Activated naive CD4-positive, alpha-beta T cell treated with anti-CD3 and anti-CD28 coated beads, Interleukin-2, amount 50 U/mL, for 72 hours (primary cell): ENCODE measurements around the gene RTCA. TPM values are rescaled to one million over a fixed set of nuclear protein-coding genes. Genes with fewer than 3 reads are reported as not detected.
A peak's percentile ranks its signal among the peaks of the same experiment; 100 is the strongest.
"Not testable (repeated sequence)": the region's sequence is repeated elsewhere in the genome, so short reads cannot be mapped to it uniquely, and the experiment has no call there.

Experiments used
- ATAC-seq, 2 donors: fragments of 150-1000 bp; cut with Tn5 transposase; 2 replicates each; pipeline ENCODE4 v1.10.0; 2021; ENCODE audit warnings: mild to moderate bottlenecking in 2 of 2, moderate library complexity in 2 of 2
- DNase-seq, 2 donors: peaks; one replicate each; pipeline ENCODE4 v3.0.0; 2021 to 2022; ENCODE audit warnings: low spot score in 2 of 2
- H3K27ac Mint-ChIP-seq, 2 donors: one replicate each; pipeline ENCODE4 v1.8.0; 2022; ENCODE audit warnings: mild to moderate bottlenecking in 2 of 2, mixed read lengths in 2 of 2
- H3K36me3 Mint-ChIP-seq, 2 donors: one replicate each; pipeline ENCODE4 v1.8.0; 2022; ENCODE audit warnings: mixed read lengths in 2 of 2
- H3K9me3 Mint-ChIP-seq, 2 donors: one replicate each; pipeline ENCODE4 v1.8.0; 2022; ENCODE audit warnings: mixed read lengths in 2 of 2
- total RNA-seq, 2 donors: library from RNA; stranded (reverse); gene quantifications; one replicate each; pipeline ENCODE4 v1.2.3, GENCODE V29; 2022

The RTCA gene
- total RNA-seq, 2 donors from 2014 or later, result 33.4 to 42.6 TPM

DNA sequence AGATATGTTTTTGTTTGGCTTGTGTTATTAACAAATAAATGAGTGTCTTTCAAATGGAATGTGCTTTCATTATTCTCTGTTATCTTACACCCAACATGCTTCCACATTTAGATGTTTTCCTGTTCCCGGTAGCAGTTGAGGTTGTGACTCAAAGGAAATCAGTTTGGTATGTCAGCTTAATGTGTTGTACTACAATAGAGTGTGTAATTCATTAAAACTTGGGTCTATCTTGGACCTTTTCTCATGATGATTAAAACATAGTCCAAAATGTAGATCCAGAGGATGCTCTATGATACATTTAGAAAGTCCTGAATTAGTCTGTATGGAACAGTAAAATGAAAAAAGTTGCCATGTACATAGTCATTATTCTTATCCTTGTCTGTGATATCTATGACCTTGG, 26.7 kb downstream of the RTCA start:
- ATAC-seq, result peak in 1 of 2 donors; percentile 85
- peak overlapping the region in 1 of 2 donors; percentile 23 for H3K27ac Mint-ChIP-seq
- DNase-seq, result no peak
- H3K9me3 Mint-ChIP-seq, result no peaks in the 10 kb centered on the region
- H3K36me3 Mint-ChIP-seq, result no peaks in the 10 kb centered on the region

- Mint-ChIP-seq H3K9me3 (no peaks in the 10 kb centered on the region), H3K36me3 (no peaks in the 10 kb centered on the region), H3K27ac (no peak overlapping the region)
- ATAC-seq (no peak), DNase-seq (no peak)
These were observed 30.1 kb downstream of the RTCA start for GRCh38 chr1:100296140-100296539.

DNA sequence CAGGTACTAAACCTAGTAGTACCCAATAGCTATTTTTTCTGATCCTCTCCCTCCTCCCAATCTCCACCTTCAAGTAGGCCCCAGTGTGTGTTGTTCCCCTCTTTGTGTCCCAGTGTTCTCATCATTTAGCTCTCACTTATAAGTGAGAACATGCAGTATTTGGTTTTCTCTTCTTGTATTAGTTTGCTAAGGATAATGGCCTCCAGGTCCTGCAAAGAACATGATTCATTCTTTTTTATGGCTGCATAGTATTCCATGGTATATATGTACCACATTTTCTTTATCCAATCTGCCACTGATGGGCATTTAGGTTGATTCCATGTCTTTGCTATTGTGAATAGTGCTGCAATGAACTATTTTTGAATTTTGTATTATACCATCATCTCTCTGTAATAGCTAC, 31.0 kb downstream of the RTCA start:
- H3K36me3 Mint-ChIP-seq, H3K27ac Mint-ChIP-seq, ATAC-seq, H3K9me3 Mint-ChIP-seq, DNase-seq: not testable (repeated sequence)

DNA sequence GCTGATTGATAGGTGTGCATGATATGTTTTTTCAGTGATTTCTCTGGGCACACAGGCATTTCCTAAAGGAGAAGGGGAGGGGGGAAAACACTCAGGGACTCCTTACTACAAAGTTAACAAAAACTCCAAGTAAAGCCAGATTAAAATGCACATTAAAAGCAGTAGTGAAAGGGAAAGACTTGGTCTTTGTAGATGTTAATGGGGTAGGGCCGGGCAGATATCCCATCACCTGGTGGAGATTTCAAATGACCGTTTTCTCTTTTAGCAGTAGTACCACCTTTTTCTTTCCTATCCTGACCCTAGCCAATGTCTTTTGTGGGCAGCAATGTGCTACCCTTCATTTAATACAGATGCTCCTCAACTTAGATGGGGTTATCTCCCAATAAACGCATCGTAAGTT, 32.5 kb downstream of the RTCA start:
- H3K27ac Mint-ChIP-seq, result no peak overlapping the region
- DNase-seq (no peak), ATAC-seq (no peak)
- H3K9me3 Mint-ChIP-seq, result no peaks in the 10 kb centered on the region
- no peaks in the 10 kb centered on the region for H3K36me3 Mint-ChIP-seq

GRCh38 chr1:100299521-100300222, 33.7 kb downstream of the RTCA start:
- Mint-ChIP-seq H3K9me3 (no peaks in the 10 kb centered on the region), H3K36me3 (no peaks in the 10 kb centered on the region), H3K27ac (peak overlapping the region in 1 of 2 donors; percentile 1)
- DNase-seq, result peak in 1 of 2 donors; percentile 20
- peak; percentile 22 to 89 for ATAC-seq

GRCh38 chr1:100300691-100301090, 34.7 kb downstream of the RTCA start:
- H3K9me3 Mint-ChIP-seq, result no peaks in the 10 kb centered on the region
- H3K27ac Mint-ChIP-seq, result no peak overlapping the region
- ATAC-seq (no peak), DNase-seq (no peak)
- no peaks in the 10 kb centered on the region for H3K36me3 Mint-ChIP-seq

DNA sequence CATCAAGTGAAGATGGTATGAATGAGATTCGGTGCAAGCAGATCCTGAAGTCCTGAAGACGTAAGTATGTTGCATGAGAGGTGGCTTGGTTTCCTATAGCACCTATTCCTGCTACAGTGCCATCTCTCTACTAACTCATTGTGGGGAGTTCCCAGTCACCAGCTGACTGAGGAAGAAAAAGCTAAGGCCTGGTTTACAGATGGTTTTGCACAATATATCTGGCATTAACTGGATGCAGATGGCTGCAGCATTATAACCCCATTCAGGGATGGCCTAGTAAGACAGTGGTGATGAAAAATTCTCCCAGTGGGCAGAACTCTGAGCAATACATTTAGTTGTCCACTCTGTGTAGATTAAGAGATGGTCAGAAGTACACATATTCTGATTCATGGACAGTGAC, 36.7 kb downstream of the RTCA start:
- no peaks in the 10 kb centered on the region for H3K36me3 Mint-ChIP-seq

GRCh38 chr1:100304227-100304626, 38.2 kb downstream of the RTCA start:
- ATAC-seq, result no peak
- DNase-seq, result no peak
- no peak overlapping the region for H3K27ac Mint-ChIP-seq
- H3K9me3 Mint-ChIP-seq, result peaks cover 0 to 14% of the 10 kb centered on the region in 2 donors
- H3K36me3 Mint-ChIP-seq, result peaks cover 0 to 4% of the 10 kb centered on the region in 2 donors

More for the DNA sequence above, 36.7 kb downstream of the RTCA start:
- Mint-ChIP-seq H3K9me3 (peaks cover 0 to 13% of the 10 kb centered on the region in 2 donors), H3K27ac (no peak overlapping the region)
- DNase-seq, result no peak
- ATAC-seq, result no peak

DNA sequence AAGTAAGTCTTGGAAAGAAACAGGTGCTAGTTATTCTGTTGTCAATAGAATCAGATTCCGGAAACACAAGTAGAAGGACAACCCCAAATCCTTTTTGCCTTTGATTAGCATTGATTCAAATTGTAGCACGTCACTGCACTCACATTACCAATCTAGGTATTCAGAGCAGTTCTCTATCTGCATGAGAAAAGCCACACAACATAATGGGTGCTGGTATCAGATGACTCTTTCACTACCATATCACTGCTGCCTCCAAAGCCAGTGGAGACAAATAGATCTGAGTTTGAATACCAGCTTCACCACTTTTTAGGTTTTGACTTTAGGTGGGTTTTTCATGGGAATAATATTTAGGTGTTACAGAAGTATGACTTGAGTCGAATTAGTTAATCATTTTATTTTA, 38.9 kb downstream of the RTCA start:
- no peak overlapping the region for H3K27ac Mint-ChIP-seq
- ATAC-seq (no peak), DNase-seq (no peak)
- peaks cover 2 to 15% of the 10 kb centered on the region in 2 donors for H3K9me3 Mint-ChIP-seq
- peaks cover 0 to 4% of the 10 kb centered on the region in 2 donors for H3K36me3 Mint-ChIP-seq

DNA sequence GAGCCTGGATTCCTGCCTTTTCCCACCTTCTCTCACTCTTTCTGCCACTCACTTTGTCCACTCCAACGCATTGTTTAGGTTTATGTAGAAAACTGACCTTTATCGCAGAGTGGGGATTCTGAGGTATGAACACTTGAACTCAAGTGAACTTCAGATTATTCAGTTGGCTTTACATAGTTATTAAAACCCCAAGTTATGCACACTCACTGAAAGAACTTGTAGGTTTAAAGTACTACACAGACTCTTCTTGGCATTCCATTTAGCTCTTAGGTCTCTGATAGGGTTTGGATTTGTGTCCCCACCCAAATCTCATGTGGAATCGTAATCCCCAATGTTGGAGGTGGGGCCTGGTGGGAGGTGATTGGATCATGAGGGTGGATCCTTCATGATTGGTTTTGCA, 39.9 kb downstream of the RTCA start:
- DNase-seq (no peak), ATAC-seq (no peak)
- H3K27ac Mint-ChIP-seq, result no peak overlapping the region
- H3K36me3 Mint-ChIP-seq, result peaks cover 4% of the 10 kb centered on the region in 2 donors
- peaks cover 5 to 22% of the 10 kb centered on the region in 2 donors for H3K9me3 Mint-ChIP-seq

DNA sequence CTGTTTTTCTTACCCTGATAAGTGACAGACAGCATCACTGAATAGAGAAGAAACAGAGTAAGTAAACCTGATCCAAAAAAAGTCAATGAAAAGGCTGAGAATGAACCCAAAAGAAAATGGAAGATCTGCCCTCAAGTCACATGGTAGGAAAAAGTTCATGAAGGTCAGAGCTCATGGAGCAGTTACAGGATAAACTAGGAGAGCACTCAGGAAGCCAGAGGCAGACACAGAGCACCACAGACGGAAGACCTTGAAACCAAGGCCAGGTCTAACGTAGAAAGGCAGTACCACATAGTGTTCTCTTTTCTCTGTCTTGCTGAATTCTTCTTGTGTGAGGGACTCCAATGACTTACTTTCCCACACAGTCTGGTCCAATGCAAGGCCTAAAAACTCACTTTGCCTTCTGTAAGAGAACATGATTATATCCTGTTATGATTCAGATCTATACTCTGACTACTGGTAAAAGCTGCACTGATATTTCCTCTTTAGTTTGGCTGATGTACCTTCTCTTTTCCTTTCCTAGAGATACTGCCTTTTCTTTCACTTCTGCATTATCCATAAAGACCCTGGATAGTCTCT, 40.8 kb downstream of the RTCA start:
- peak; percentile 64 to 84 for ATAC-seq
- H3K27ac Mint-ChIP-seq, result peak overlapping the region in 1 of 2 donors; percentile 34
- peaks cover 5 to 22% of the 10 kb centered on the region in 2 donors for H3K9me3 Mint-ChIP-seq
- H3K36me3 Mint-ChIP-seq, result peaks cover 4% of the 10 kb centered on the region in 2 donors
- DNase-seq, result no peak

- H3K9me3 Mint-ChIP-seq, result peaks cover 5 to 22% of the 10 kb centered on the region in 2 donors
- H3K36me3 Mint-ChIP-seq, result peaks cover 4% of the 10 kb centered on the region in 2 donors
- DNase-seq (no peak), ATAC-seq (peak in 1 of 2 donors; percentile 87)
- no peak overlapping the region for H3K27ac Mint-ChIP-seq
These were observed 42.8 kb downstream of the RTCA start for GRCh38 chr1:100308777-100309176.

DNA sequence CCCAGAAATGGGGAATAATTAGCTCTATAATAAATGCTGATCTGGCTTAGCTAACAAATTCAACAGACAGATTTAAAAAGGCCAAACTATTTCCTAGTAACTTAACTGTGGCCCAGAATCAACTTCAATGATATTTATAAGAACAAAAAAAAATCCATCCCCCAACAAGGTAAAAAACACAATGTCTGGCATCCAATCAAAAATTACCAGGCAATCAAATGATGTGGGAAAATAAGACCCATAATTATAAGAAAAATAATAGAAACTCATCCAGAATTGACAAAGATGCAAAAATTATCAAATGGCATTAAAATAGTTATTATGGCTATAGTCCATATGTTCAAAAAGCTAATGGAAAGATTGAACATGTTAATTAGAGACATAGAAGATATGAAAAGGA, 43.8 kb downstream of the RTCA start:
- DNase-seq, result no peak
- ATAC-seq, result no peak
- peaks cover 4% of the 10 kb centered on the region in 2 donors for H3K36me3 Mint-ChIP-seq
- peaks cover 5 to 27% of the 10 kb centered on the region in 2 donors for H3K9me3 Mint-ChIP-seq
- H3K27ac Mint-ChIP-seq, result no peak overlapping the region

DNA sequence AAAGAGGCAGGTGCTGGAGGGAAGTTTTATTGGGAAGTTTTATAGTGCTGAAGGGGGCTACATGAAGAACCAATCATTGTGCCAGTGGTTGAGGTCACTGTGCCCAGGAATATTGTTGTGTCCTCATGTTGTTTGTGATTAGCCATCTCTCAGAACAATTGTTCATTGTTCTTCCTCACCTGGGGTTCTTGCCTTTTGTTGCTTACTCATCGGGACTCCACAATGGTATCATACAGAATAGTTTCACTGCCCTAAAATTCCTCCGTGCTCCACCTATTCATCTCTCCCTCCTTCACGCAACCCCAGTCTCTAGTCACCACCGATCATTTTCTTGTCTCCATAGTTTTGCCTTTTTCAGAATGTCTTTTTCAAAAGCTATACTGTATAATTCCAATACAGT, 47.4 kb downstream of the RTCA start:
- no peak overlapping the region for H3K27ac Mint-ChIP-seq
- no peak for ATAC-seq
- H3K36me3 Mint-ChIP-seq, result peaks cover 4 to 10% of the 10 kb centered on the region in 2 donors
- no peak for DNase-seq
- peaks cover 8 to 19% of the 10 kb centered on the region in 2 donors for H3K9me3 Mint-ChIP-seq

- no peak for ATAC-seq
- peaks cover 4 to 13% of the 10 kb centered on the region in 2 donors for H3K36me3 Mint-ChIP-seq
- no peak for DNase-seq
- peaks cover 13 to 26% of the 10 kb centered on the region in 2 donors for H3K9me3 Mint-ChIP-seq
- no peak overlapping the region for H3K27ac Mint-ChIP-seq
These were observed 50.6 kb downstream of the RTCA start for GRCh38 chr1:100316622-100317021.

DNA sequence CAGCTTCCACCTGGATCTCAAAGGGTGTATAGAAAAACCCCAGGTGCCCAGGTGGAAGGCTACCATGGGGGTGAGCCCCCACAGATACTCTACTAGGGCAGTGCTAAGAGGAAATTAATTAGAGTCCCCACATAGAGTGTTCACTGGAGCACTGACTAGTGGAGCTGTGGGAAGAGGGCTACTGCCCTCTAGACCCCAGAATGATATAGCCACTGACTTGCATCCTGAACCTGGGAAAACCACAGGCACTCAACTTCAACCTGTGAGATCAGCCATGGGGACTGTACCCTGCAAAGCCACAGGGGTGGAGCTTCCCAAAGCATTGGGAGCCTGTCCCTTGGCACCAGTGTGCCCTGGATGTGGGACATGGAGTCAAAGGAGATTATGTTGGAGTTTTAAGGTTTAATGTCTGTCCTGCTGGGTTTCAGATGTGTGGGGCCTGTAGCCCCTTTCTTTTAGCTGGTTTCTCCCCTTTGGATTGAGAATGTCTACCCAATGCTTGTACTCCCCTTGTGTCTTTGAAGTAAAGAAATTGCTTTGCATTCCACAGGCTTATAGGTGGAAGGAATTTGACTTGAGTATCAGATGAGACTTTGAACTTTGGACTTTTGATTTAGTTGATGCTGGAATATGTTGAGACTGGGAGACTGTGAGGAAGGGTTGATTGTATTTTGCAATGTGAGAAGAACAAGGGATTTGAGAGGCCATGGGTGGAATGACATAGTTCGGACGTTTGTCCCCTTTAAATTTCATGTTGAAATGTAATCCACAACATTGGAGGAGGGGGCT, 54.5 kb downstream of the RTCA start:
- DNase-seq (no peak), ATAC-seq (no peak)
- H3K9me3 Mint-ChIP-seq, result peaks cover 13 to 25% of the 10 kb centered on the region in 2 donors
- H3K27ac Mint-ChIP-seq, result no peak overlapping the region
- peaks cover 3 to 11% of the 10 kb centered on the region in 2 donors for H3K36me3 Mint-ChIP-seq

DNA sequence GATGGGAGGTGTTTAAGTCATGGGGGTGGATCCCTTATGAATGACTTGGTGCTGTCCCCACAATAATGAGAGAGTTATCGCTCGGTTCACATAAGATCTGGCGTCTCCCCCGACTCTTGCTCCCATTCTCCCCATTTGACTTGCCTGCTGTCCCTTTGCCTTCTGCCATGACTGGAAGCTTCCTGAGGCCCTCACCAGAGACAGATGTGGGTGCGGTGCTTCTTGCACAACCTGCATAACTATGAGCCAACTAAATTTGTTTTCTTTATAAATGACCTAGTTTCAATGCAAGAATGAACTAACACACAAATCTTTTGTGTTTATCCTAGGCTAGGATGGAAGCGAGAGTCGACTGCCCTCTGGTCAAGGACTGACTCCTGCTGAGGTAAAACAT, 55.1 kb downstream of the RTCA start:
- ATAC-seq, result no peak
- Mint-ChIP-seq H3K27ac (no peak overlapping the region), H3K36me3 (peaks cover 0 to 7% of the 10 kb centered on the region in 2 donors), H3K9me3 (peaks cover 13 to 25% of the 10 kb centered on the region in 2 donors)
- no peak for DNase-seq
